Epithelial cell of esophagus (primary cell): ENCODE results near the gene DOCK4.

Experiments
- DNase-seq: peaks from one replicate; pipeline ENCODE4 v3.0.0; 2010; ENCODE audit warnings: low read depth
- H3K4me3 ChIP-seq: 2 replicates; pipeline ENCODE4 v1.5.1; 2011; ENCODE audit warnings: mild to moderate bottlenecking, low read length, control low read depth
- TF ChIP-seq, protein P1 (sequence below): IDR thresholded peaks from 2 replicates; pipeline ENCODE4 v1.5.1; 2011; ENCODE audit warnings: low read depth, mild to moderate bottlenecking, low read length, control low read depth, inconsistent platforms; ENCODE audit not compliant: insufficient read depth; ENCODE audit errors: missing control alignments

The DOCK4 gene

GRCh38 chr7:111727905-111728634, 478.1 kb downstream of the DOCK4 start:
- TF ChIP-seq, protein P1, sequence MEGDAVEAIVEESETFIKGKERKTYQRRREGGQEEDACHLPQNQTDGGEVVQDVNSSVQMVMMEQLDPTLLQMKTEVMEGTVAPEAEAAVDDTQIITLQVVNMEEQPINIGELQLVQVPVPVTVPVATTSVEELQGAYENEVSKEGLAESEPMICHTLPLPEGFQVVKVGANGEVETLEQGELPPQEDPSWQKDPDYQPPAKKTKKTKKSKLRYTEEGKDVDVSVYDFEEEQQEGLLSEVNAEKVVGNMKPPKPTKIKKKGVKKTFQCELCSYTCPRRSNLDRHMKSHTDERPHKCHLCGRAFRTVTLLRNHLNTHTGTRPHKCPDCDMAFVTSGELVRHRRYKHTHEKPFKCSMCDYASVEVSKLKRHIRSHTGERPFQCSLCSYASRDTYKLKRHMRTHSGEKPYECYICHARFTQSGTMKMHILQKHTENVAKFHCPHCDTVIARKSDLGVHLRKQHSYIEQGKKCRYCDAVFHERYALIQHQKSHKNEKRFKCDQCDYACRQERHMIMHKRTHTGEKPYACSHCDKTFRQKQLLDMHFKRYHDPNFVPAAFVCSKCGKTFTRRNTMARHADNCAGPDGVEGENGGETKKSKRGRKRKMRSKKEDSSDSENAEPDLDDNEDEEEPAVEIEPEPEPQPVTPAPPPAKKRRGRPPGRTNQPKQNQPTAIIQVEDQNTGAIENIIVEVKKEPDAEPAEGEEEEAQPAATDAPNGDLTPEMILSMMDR = no peak
- DNase-seq = no peak

GRCh38 chr7:111718886-111719285, 487.3 kb downstream of the DOCK4 start:
- no peak overlapping the region for H3K4me3 ChIP-seq
- TF ChIP-seq, protein P1 = no peak
- DNase-seq = peak; percentile 33

More at GRCh38 chr7:111727905-111728634, 478.1 kb downstream of the DOCK4 start:
- H3K4me3 ChIP-seq = no peak overlapping the region

DNA sequence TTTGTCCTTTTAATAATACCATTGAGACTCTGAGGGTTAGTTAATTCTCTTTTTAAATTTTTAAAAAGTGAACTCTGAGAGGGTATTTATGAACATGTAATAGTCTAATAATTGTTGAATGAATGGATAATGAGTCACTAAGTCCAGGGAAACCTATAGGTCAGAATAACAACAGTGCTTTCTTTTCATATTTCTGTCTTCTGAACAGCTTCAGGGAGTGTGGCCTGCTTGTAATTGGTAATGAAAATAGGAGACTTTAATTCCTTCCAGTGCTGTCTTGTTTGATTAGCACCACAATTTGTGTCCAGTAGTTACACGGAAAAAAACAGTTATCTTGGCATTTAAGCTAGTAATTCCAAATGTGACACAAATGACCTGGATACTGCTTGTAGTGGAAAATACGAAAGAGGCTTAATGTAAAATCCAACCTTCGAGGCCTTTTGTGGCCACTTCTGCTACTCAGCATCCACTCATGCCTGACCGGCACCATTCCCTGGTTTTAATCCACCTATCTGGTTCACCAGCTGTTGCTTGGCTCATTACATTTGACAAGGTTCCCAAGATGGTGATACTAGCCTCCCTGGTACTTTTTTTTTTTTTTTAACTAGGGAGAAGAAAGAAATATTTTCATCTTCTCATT, 494.7 kb downstream of the DOCK4 start:
- no peak overlapping the region for H3K4me3 ChIP-seq
- TF ChIP-seq, protein P1 = no peak
- DNase-seq = no peak

- TF ChIP-seq, protein P1 = no peak
- DNase-seq = no peak
- no peak overlapping the region for H3K4me3 ChIP-seq
These were observed 495.3 kb downstream of the DOCK4 start for GRCh38 chr7:111710839-111711380.

- DNase-seq = no peak
- H3K4me3 ChIP-seq = no peak overlapping the region
- TF ChIP-seq, protein P1 = no peak
These were observed 498.1 kb downstream of the DOCK4 start for GRCh38 chr7:111708072-111708471.

- no peak for DNase-seq
- H3K4me3 ChIP-seq = no peak overlapping the region
- TF ChIP-seq, protein P1 = no peak
These were observed 500.4 kb downstream of the DOCK4 start for GRCh38 chr7:111705807-111706206.
